ENCODE data around the gene IZUMO4.

IZUMO4 gene

DNA sequence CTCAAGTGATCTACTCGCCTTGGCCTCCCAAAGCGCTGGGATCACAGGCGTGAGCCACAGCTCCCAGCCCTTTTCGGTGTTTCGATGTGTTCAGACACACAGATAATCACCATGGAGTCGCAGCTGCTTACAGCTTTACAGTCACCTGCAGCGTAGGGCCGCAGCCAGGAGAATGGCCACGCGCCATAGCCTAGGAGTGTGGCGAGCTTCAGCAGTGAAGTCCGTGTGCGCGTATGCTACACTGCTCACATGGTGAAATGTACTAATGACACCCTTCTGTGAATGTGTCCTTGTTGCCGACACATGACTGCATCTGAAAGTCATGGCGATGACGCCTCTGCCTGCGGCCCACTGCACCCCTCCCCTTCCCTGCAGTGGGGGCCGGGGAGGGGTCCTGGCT, 31.0 kb downstream of the IZUMO4 start:
- TF ChIP-seq EGR1 (IDR thresholded peaks at IDR 0.05) (no peak), RAD21 (IDR thresholded peaks at IDR 0.05; ENCODE audit: low read depth) (no peak), TEAD4 (IDR thresholded peaks at IDR 0.05) (no peak), TAF1 (IDR thresholded peaks at IDR 0.05; ENCODE audit: low read depth) (no peak), REST (IDR thresholded peaks at IDR 0.05; ENCODE audit: low read depth) (no peak), FOXM1 (IDR thresholded peaks at IDR 0.05; ENCODE audit: borderline replicate concordance, low read depth) (no peak), EP300 (IDR thresholded peaks at IDR 0.05; ENCODE audit: borderline replicate concordance) (no peak), YY1 (IDR thresholded peaks at IDR 0.05; ENCODE audit: low read depth) (no peak), MAX (IDR thresholded peaks at IDR 0.05) (no peak), TCF12 (IDR thresholded peaks at IDR 0.05; ENCODE audit: low read depth) (no peak), CREB1 (IDR thresholded peaks at IDR 0.05; ENCODE audit: low read depth) (no peak), NFIC (IDR thresholded peaks at IDR 0.05) (no peak), CEBPB (IDR thresholded peaks at IDR 0.05) (no peak), ZBTB7A (IDR thresholded peaks at IDR 0.05; ENCODE audit: low read depth) (no peak)
- TF ChIP-seq, protein P1, sequence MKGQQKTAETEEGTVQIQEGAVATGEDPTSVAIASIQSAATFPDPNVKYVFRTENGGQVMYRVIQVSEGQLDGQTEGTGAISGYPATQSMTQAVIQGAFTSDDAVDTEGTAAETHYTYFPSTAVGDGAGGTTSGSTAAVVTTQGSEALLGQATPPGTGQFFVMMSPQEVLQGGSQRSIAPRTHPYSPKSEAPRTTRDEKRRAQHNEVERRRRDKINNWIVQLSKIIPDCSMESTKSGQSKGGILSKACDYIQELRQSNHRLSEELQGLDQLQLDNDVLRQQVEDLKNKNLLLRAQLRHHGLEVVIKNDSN (IDR thresholded peaks at IDR 0.05) = no peak

- TF ChIP-seq TCF12 (IDR thresholded peaks at IDR 0.05; ENCODE audit: low read depth) (peak; percentile 66; the same call in 1 of the 2 replicates), EP300 (IDR thresholded peaks at IDR 0.05; ENCODE audit: borderline replicate concordance) (peak; percentile 62), EGR1 (IDR thresholded peaks at IDR 0.05) (peak; percentile 71), RAD21 (IDR thresholded peaks at IDR 0.05; ENCODE audit: low read depth) (peak; percentile 22; the same call in 1 of the 2 replicates), NFIC (IDR thresholded peaks at IDR 0.05) (peak; percentile 40; the same call in 1 of the 2 replicates), TEAD4 (IDR thresholded peaks at IDR 0.05) (peak; percentile 39)
Measured at GRCh38 chr19:2128252-2128651, 31.5 kb downstream of the IZUMO4 start.

DNA sequence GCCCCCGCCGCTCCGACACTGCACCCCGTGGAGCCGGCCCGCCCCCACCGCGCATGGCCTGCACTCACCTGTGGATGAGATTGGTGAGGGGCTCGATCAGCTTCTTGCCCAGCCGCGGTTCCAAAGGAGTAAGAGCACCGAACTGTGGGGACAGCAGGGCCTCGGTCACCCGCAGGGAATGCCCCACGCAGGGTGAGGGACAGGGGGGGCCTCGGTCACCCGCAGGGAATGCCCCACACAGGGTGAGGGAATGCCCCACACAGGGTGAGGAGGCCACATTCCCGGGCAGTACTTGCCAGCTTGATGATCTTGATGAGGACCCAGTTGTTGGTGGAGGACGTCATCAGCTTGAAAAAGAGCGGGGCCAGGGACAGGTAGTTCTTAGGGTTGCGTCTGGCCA, 32.3 kb downstream of the IZUMO4 start:
- no peak for TF ChIP-seq FOXM1 (IDR thresholded peaks at IDR 0.05; ENCODE audit: borderline replicate concordance, low read depth)
- TF ChIP-seq RAD21 (IDR thresholded peaks at IDR 0.05; ENCODE audit: low read depth) = no peak
- peak; percentile 61 for TF ChIP-seq ZBTB7A (IDR thresholded peaks at IDR 0.05; ENCODE audit: low read depth)
- TF ChIP-seq TAF1 (IDR thresholded peaks at IDR 0.05; ENCODE audit: low read depth) = no peak
- TF ChIP-seq CREB1 (IDR thresholded peaks at IDR 0.05; ENCODE audit: low read depth) = no peak
- peak; percentile 25; the same call in 1 of the 2 replicates for TF ChIP-seq NFIC (IDR thresholded peaks at IDR 0.05)
- peak; percentile 51; the same call in 1 of the 2 replicates for TF ChIP-seq TCF12 (IDR thresholded peaks at IDR 0.05; ENCODE audit: low read depth)
- TF ChIP-seq TEAD4 (IDR thresholded peaks at IDR 0.05) = peak; percentile 81
- no peak for TF ChIP-seq REST (IDR thresholded peaks at IDR 0.05; ENCODE audit: low read depth)
- peak; percentile 65; the same call in 1 of the 2 replicates for TF ChIP-seq EGR1 (IDR thresholded peaks at IDR 0.05)

DNA sequence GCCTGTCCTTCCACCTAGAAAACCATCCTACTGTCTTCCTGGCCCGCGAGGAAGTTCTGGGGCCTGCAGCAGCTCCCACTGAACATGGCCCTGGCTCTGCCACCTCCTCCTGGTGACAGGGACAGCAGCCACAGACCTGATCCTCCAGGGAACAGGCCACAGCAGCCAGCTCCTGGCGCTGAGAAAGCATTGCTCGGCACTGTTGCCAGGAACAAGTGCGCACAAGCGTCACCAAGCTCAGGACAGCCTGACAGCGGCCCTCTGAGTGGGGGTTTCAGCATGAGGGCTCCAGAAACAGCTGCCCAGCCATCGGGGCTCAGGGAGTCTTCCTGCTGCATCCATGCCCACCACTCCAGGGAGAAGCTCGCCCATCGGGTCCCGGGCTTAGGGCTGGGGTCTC, 32.8 kb downstream of the IZUMO4 start:
- TF ChIP-seq TEAD4 (IDR thresholded peaks at IDR 0.05) (no peak), EP300 (IDR thresholded peaks at IDR 0.05; ENCODE audit: borderline replicate concordance) (no peak)

- TF ChIP-seq FOXM1 (IDR thresholded peaks at IDR 0.05; ENCODE audit: borderline replicate concordance, low read depth) = no peak
Measured at GRCh38 chr19:2129892-2130770, 33.4 kb downstream of the IZUMO4 start.

DNA sequence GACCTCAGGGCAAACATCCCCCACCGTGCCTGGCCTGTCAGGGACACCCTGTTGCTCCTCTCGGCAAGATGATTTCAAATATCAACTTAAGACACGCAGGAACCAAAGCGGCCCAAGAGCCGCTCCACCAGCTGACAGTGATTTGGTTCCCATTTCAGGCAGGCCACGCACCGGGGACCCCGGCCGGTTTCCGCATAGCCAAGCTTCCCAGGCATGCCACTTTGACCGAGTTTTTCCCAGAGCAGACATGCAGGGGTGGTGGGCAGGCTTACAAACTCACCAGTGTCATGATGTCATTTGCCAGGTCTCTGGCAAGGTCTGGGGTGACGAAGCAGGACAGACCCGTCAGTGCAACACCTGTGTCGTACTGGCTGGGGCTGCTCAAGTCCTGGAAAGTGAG, 35.5 kb downstream of the IZUMO4 start:
- no peak for TF ChIP-seq FOXM1 (IDR thresholded peaks at IDR 0.05; ENCODE audit: borderline replicate concordance, low read depth)
- TF ChIP-seq YY1 (IDR thresholded peaks at IDR 0.05; ENCODE audit: low read depth) = no peak
- TF ChIP-seq REST (IDR thresholded peaks at IDR 0.05; ENCODE audit: low read depth) = no peak
- no peak for TF ChIP-seq EGR1 (IDR thresholded peaks at IDR 0.05)
- TF ChIP-seq CREB1 (IDR thresholded peaks at IDR 0.05; ENCODE audit: low read depth) = no peak
- TF ChIP-seq CEBPB (IDR thresholded peaks at IDR 0.05) = no peak
- TF ChIP-seq MAX (IDR thresholded peaks at IDR 0.05) = no peak
- TF ChIP-seq TEAD4 (IDR thresholded peaks at IDR 0.05) = no peak
- no peak for TF ChIP-seq RAD21 (IDR thresholded peaks at IDR 0.05; ENCODE audit: low read depth)
- no peak for TF ChIP-seq EP300 (IDR thresholded peaks at IDR 0.05; ENCODE audit: borderline replicate concordance)
- TF ChIP-seq ZBTB7A (IDR thresholded peaks at IDR 0.05; ENCODE audit: low read depth) = no peak
- no peak for TF ChIP-seq TCF12 (IDR thresholded peaks at IDR 0.05; ENCODE audit: low read depth)

Measured in Ishikawa (cell line).